GM21529 (cell line): ENCODE results near the gene ALG3.

Source experiments
- ATAC-seq: cut with Tn5 transposase; IDR thresholded peaks from one replicate; pipeline ENCODE4 v1.9.1; 2021; ENCODE audit not compliant: unreplicated experiment

ALG3 gene

DNA sequence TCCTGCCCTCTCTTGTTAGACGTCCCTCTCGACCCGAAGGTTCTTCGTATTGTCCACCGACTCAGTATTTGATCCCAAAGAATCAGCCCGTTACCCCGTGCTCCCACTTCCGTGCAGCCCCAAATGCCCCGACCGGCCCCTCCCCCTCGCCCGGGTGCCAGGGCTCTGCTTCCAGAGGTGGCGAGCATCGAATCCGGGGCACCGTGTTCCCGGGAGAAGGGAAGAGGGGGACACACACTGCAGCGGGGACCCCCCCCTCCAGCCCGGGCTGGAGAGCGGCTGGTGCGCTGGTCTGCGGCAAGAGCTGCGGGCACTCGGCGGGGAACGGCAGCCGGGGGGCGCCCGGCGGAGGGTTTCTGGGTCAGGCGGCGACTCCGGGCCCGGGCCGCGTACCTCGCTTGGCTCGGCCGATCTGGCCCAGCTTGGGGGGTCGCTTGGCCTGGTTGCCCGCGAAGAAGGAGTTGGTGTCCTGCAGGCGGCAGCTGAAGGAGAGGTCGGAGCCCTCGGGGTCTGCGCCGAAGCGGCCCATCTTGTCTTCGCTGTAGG is 12.0 kb upstream of the ALG3 start:
- no peak for ATAC-seq

DNA sequence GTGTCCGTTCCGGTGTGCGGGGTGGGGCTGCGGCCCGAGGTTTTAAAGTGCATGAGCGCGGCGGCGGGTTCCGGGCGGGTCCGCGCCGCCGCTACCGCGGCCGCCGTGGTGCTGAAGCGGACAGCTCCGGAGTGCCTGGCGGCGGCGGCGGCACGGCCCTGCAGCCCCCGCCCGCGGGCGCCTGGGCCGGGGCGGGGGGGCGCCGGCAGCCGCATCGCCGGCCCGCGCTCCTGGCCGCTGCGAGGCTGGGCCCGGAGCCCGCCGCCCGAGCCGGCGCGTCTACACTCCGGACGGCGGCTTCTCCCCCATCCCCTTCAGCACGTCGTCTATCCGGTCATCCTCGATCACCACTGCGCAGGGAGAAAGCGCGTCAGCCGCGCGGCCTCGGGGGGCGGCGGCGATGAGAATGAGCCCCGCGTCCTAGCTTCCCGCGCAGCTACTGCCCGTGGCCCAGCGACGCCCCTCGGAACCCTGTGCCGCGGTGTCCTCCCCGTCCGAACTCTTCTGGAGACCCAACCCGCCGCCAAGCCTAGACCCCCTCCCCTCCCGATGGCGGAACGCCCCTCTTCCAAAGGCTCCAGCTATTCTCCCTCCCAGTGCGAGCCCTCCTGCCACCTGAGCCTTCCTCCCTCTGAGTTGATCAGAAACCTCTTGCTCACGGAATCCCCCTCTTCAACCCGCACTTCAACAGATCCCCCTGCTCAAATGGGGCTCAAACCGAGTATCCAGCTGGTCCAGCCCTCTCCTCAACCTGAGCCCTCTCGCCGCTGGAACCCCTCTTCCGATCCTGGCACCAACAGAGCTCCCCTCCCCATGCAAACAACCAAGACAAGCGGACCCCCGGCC is 11.3 kb upstream of the ALG3 start:
- ATAC-seq, result no peak

DNA sequence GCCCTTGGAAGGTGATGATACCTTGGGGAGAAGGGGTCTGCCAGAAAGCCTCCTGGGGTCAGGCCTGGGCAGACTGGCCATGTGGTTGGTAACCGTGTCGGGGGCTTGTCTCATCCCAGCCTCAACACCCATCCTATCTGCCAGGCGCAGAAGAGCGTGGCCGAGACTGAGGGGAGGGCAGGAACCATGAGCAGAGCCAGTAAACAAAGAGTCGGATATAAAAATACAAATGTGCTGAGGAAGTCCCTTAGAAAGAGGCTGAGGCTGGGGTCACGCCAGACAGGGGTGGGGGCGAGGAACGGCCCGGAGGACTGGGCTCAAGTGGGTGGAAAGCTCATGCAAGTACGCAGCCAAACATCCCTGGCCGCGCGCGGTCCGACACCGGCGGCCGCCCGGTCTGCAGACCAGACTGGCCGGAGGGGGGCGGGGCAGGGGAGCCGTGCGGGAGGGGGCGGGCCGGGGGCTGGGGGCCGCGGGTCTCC is 10.7 kb upstream of the ALG3 start:
- ATAC-seq, result no peak

DNA sequence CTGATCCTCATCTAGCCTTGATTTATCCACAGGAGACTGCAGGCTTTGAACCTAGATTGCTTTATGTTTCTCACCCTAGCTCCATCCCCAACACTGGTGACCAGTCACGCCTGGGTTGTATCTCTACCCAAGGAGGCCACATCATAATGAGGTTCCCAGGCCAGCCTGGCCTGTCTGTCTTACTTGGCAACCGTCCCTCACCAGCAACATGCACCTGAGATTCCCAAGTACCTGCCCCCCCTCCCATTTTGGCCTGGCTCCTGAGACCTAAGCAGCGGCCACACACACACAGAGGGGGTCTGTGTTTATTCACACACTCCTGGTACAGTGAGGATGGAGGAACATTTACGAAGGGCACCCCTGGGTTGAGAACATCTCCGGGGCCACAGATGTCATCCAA is 10.2 kb upstream of the ALG3 start:
- no peak for ATAC-seq

DNA sequence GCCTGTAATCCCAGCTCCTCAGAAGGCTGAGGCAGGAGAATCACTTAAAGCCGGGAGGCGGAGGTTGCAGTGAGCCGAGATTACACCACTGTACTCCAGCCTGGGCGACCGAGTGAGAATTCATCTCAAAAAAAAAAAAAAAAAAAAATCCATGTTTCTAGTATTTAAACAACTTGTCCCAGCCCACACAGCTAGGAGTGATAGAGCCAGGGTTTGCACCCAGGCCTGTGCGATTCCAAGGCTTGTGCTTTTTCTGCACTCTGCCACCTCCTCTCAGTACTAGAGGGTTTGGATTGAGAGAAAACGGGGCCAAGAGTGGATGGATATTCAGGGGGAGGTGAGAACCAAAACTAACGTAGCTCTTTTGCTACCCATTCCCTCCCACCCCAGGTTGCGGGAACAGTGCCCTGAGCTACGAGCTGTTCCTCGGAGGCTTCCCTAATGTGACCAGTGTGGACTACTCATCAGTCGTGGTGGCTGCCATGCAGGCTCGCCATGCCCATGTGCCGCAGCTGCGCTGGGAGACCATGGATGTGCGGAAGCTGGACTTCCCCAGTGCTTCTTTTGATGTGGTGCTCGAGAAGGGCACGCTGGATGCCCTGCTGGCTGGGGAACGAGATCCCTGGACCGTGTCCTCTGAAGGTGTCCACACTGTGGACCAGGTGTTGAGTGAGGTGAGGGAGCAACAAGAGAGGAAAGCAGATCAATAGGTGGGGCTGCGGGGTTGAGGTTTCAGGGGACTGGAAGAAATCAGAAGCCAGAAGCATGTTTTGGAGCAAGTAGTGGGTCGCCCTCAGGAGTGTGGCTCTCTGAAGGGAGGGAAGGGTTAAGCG is 8.5 kb upstream of the ALG3 start:
- ATAC-seq, result no peak

DNA sequence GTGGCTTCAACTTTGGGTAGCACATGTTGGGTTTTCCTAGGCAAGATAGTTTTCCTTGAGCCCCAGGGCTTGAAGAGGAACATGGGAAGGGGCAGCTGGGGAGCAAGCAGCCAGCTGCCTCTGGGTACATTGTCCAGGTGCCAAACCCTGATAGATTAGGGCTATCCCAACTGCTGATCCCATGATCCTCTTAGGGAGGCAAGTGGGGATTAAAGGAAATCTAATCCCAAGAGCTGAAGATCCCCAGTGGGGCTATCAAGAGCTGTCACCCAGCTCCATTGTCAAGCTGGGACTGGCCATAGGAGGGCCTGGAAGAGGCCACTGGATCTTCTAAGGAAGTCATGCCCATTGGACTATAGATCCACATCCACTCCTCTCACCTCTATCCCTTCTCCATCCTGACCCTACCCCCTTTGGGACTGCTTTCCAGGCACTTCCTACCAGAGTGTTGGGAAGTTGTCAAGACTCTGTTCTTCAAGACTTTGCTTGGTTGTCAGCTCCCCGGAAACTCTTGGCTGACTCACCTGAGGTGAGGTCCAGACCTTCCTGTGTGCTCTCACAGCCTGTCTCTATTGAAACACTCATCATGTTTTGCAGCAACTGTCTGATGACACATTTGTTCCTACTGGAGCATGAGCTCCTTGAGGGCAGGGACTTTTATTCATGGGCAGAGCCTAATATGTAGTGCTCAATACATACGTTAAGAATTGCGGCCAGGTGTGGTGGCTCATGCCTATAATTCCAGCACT is 6.7 kb upstream of the ALG3 start:
- ATAC-seq, result no peak

DNA sequence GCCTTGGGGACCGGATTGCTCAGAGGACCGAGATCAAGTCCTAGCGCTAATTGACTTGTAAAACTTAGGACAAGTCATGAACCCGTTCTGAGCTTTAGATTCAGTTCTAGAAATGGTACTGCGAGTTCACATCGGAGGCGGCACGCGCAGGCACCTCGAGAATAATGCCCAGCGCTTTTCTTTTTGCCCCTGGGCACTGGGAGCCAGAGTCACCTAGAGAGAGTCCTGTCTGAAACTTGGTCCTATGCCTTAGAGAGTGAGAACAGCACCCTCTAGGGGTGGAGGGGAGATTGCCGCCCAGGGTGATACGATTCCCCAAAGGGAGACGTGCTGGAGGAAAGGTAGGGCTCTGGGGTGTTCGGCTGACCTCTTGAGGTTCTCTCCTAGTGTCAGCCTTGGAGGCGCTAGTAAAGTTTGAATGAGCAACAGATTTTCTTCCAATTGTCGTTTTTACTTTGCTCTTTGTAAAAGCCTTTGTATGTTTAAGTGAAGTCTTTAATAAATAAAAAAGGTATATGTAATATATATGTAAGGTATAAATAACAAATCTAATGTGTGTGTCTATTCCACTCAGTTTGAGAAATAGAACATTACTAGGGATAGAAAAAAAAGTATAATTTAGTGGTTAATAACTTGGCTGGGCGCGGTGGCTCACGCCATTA is 1.5 kb upstream of the ALG3 start:
- ATAC-seq, result peak; percentile 71

DNA sequence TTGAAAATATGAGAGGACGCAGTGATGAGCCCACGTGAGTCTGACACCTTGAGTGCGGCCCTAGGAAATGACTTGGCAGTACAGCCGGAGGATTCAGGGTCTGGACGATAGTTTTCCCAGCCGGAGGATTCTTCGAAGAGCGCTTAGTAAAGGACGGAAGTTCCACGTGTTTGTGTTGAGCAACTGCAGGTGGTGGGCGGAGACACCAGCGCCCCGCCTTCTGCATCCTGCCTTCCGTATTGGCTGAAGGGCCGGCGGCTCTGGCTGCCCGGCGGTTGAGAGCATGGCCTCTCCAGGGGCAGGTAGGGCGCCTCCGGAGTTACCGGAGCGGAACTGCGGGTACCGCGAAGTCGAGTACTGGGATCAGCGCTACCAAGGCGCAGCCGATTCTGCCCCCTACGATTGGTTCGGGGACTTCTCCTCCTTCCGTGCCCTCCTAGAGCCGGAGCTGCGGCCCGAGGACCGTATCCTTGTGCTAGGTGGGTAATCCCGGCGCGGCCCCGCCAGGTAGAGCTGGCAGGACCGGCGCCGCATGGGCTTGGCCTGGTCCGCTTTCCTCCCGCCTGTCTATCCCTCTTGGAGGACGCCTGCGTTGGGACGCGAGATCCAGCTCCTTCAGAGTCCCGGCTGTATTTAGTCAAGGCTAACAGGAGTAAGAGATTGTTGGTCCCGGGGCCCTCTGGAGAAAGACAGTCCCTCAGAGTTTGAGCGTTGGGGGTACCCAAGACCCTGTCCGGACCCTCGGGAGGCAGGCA is 827 bp upstream of the ALG3 start, which contains the start of gene EEF1AKMT4:
Gene EEF1AKMT4, plus strand, starts transcription at position 261 of the 755 bp plus-strand sequence. Its CDS starts 23 bp downstream, at position 284.
- ATAC-seq, result peak; percentile 90

DNA sequence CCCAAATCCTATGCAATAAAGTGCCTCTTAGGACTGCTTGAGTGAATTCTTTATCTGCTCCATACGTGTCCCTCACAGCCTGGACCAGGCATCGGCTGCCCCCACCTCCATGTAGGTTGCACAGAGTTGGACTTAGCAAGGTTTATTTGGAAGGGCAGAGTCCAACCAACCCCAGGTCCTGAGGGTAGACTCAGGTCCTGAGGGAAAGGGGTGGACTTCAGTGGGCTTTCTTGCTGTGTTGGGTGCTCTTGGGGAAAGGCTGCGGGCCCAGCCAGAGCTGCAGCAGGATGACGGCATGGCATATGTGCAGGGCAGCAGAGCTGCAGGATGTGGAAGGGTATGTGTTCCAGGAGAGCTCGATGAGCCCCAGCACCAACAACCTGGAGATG is 6.5 kb downstream of the ALG3 start:
- no peak for ATAC-seq

DNA sequence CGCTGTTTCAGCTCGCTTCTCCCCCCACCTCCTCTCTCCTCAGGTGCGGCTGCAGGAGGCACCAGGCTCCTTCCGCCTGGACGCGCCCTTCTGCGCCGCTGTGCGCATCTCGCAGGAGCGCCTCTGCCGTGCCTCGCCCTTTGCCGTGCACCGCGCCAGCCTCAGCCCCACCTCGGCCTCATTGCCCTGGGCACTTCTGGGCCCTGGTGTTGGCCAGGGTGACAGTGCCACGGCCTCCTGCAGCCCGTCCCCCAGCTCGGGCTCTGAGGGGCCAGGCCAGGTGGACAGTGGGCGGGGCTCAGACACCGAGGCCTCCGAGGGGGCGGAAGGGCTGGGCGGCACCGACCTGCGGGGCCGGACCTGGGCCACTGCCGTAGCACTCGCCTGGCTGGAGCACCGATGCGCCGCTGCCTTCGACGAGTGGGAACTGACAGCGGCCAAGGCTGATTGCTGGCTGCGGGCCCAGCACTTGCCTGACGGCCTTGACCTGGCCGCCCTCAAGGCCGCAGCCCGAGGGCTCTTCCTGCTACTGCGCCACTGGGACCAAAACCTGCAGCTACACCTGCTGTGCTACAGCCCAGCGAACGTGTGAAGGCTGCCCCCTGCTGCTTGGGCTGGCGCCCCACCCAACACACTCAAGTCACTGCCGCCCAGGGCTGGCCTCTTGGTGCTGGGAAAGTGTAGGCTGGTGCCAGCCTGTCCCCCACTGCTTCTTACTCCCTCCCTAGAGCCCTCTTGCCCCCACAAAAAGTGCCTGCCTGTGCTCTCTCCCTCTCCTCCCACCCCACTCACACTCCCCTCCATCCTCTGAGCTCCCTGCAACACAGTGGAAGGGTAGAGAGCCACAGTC is 7.1 kb downstream of the ALG3 start:
- ATAC-seq, result no peak

DNA sequence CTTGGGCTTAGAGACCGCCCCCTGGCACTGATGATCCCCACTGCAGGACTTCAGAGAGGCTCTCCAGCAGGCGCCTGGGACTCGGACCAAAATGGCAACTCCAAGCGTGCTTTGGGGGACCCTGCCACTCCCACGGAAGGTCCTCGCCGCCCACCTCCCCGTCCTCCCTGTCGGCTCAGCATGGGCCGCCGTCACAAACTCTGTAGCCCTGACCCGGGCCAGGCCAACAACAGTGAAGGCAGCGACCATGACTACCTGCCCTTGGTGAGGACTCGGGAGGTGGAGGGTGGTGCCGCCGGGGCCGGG is 7.7 kb downstream of the ALG3 start:
- ATAC-seq, result no peak

DNA sequence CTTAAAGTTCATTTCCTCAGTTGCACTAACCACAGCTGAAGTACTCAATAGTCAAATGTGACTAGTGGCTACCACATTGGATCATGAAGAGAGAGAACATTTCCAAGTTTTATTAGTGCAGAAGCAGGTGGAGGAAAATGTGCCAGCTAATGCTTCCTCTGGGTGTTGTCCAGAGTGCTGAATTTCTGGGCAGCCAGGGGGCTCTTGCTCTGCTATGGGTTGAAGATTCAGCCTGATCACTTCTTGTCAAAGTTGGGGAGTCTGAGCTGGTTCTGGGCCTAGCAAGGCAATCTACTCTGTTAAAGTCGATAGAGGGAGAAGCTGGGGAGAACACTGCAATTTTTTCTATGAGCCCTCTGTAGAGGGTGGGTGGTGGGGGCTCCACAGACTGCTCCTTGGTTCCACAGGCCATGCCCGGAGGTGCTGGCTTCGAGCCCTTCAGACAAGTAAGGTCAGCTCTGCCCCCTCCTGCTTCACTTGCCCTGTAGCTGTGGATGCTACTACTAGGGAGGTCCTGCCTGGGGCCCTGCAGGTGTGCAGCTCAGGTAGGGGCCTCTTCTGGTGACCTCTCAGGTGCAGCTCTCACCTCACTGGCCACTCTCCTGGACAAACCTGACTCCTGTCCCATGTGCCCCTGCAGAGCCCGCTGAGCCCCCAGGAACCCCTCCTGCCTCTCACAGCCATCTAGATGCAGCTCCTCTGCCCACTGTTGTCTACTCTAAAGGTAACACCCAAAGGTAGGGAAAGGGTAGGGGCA is 8.2 kb downstream of the ALG3 start:
- no peak for ATAC-seq

DNA sequence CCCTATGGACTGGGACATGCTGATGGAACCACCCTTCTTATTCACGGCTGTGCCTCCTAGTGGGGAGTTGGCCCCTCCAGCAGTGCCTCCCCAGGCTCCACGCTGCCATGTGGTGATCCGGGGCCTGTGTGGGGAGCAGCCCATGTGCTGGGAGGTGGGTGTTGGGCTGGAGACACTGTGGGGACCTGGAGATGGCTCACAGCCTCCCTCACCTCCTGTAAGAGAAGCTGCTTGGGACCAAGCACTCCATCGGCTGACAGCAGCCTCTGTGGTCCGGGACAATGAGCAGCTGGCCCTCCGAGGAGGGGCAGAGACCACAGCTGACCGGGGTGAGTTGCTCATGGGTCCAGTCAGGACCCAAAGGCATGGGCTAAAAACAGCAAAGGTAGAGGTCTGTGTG is 9.1 kb downstream of the ALG3 start:
- ATAC-seq, result no peak

DNA sequence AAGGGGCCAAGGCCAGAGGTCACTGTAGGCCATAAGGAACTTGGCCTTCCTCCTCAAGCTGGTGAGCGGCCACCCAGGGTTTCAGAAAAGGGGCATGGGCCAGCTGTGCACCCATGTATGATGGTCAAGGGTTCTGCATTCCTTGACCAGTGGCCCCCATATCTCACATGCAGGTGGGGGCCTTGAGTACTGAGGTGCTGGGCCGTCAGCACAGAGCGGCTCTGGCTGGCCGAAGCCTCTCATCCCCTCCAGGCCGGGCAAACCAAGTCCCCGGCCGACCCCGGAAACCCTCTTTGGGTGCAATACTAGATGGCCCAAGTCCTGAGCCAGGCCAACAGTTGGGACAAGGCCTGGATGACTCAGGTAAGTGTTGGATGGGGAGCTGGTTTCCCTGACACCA is 9.5 kb downstream of the ALG3 start:
- no peak for ATAC-seq

DNA sequence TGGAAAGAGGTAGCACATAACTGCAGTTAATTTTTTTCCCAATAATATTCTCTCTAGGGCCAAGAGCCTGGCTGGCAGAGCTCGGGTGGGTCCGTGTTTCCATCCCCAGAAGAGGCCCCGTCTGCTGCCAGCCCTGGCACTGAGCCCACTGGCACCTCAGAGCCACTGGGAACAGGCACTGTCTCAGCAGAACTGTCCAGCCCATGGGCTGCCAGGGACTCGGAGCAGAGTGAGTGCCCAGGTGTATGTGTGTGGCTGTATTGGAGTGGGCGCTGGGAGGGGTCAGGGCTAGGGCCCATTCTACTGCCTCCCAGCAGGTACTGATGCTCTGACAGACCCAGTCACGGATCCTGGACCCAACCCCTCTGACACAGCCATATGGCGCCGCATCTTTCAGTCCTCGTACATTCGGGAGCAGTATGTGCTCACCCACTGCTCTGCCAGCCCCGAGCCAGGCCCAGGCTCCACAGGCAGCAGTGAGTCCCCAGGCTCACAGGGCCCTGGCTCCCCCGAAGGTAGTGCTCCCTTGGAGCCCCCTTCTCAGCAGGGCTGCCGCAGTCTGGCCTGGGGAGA is 10.4 kb downstream of the ALG3 start:
- no peak for ATAC-seq

DNA sequence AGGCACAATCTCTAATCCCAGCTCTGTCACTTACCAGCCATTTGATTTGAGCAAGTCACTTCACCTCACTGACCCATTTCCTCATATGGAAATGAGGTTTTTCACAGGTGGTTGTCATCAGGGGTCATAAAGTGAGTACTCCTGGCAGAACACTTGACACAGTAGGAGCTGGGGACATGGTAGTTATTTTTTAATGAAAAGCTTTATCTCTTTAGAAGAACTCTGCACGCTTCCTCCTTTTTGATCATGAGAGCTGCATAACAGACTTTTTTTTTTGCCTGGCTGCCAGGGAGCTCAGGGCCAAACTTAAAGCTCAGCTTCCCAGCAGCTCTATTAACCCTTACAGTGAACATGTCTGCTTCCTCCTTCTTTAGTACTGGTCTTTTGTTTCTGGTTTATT is 11.0 kb downstream of the ALG3 start:
- ATAC-seq, result no peak

DNA sequence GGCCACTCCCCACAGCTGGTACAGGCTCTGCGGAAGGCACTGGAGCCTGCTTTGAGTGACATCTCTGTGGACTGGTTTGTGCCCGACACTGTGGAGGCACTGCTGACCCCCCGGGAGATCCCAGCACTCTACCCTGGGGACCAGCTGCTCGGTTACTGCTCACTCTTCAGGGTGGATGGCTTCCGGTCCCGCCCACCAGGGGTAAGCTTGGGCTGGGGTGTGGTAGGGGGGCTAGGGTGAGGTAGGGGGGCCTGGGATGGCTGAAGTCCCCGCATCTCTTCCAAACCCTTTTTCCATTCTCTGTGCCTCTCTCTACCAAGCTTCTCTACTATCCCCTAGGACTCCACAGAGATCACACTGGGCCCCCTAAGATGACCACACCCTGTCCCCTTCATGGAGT is 11.6 kb downstream of the ALG3 start:
- no peak for ATAC-seq

DNA sequence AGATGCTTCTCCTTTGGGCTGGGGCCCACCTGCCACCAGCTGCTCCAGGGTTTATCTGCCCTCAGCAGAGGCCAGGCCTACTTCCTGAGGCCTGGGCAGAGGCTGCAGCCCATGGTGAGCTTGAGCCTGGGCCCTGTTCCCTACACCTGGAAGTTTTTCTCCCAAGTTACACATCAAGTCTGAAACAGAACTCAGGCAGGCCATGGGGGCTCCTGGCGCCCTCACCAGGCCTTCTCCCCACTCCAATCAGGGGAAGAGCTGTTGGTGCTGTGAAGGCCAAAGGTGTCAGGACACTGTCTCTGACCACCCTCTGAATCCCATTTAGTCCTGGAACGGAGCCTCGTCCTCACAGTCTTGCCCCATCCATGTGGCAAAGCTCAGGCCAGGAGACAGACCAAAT is 12.1 kb downstream of the ALG3 start:
- no peak for ATAC-seq
